Effector memory CD4-positive, alpha-beta T cell (primary cell): ENCODE measurements around the gene DHX58.

Experiments used
- DNase-seq, 3 donors: peaks; one replicate each; pipeline ENCODE4 v3.0.0-alpha.2; 2020
- H3K27ac ChIP-seq: 2 replicates; pipeline ENCODE4 v1.7.0; 2013; ENCODE audit warnings: mild to moderate bottlenecking, low read length, moderate library complexity; ENCODE audit not compliant: insufficient read depth, poor library complexity, severe bottlenecking
- H3K27me3 ChIP-seq: replicated peaks from 2 replicates; pipeline ENCODE4 v1.7.0; 2013; ENCODE audit warnings: mild to moderate bottlenecking, low read length; ENCODE audit not compliant: insufficient read depth, control insufficient read depth, poor library complexity, severe bottlenecking
- H3K36me3 ChIP-seq: 2 replicates; pipeline ENCODE4 v1.7.0; 2013; ENCODE audit warnings: mild to moderate bottlenecking, low read length, moderate library complexity; ENCODE audit not compliant: control insufficient read depth, insufficient read depth
- H3K4me1 ChIP-seq: 2 replicates; pipeline ENCODE4 v1.7.0; 2013; ENCODE audit warnings: low read length, mild to moderate bottlenecking; ENCODE audit not compliant: control insufficient read depth, insufficient read depth, poor library complexity, severe bottlenecking
- H3K4me3 ChIP-seq: 2 replicates; pipeline ENCODE4 v1.7.0; 2013; ENCODE audit warnings: low read length, low read depth, mild to moderate bottlenecking; ENCODE audit not compliant: insufficient read depth, poor library complexity, severe bottlenecking
- H3K9me3 ChIP-seq: 2 replicates; pipeline ENCODE4 v1.7.0; 2013; ENCODE audit warnings: mild to moderate bottlenecking, low read length, moderate library complexity; ENCODE audit not compliant: control insufficient read depth

Gene DHX58

GRCh38 chr17:42110301-42111264 lies 1.9 kb downstream of the DHX58 start:
- H3K27me3 ChIP-seq, result no peaks in the 10 kb centered on the region
- no peak overlapping the region for H3K27ac ChIP-seq
- DNase-seq, result no peak
- peaks cover 30% of the 10 kb centered on the region for H3K4me1 ChIP-seq
- H3K36me3 ChIP-seq, result peaks cover 4% of the 10 kb centered on the region
- H3K9me3 ChIP-seq, result no peaks in the 10 kb centered on the region
- no peak overlapping the region for H3K4me3 ChIP-seq

- H3K9me3 ChIP-seq, result no peaks in the 10 kb centered on the region
- H3K4me1 ChIP-seq, result peaks cover 30% of the 10 kb centered on the region
- H3K27ac ChIP-seq, result no peak overlapping the region
- no peaks in the 10 kb centered on the region for H3K27me3 ChIP-seq
- no peak for DNase-seq
- no peak overlapping the region for H3K4me3 ChIP-seq
- H3K36me3 ChIP-seq, result peaks cover 15% of the 10 kb centered on the region
Measured at GRCh38 chr17:42109086-42109485, 3.4 kb downstream of the DHX58 start.

- Histone ChIP-seq H3K4me1 (peaks cover 23% of the 10 kb centered on the region), H3K9me3 (no peaks in the 10 kb centered on the region), H3K4me3 (no peak overlapping the region), H3K27me3 (no peaks in the 10 kb centered on the region), H3K36me3 (peaks cover 18% of the 10 kb centered on the region), H3K27ac (peak overlapping the region; percentile 12)
- peak; percentile 80 to 89 (median 86) for DNase-seq
Measured at GRCh38 chr17:42107597-42108576, 4.6 kb downstream of the DHX58 start.

GRCh38 chr17:42107124-42107523 lies 5.4 kb downstream of the DHX58 start:
- H3K36me3 ChIP-seq, result peaks cover 18% of the 10 kb centered on the region
- H3K4me1 ChIP-seq, result peaks cover 19% of the 10 kb centered on the region
- no peaks in the 10 kb centered on the region for H3K9me3 ChIP-seq
- H3K27ac ChIP-seq, result no peak overlapping the region
- no peak overlapping the region for H3K4me3 ChIP-seq
- H3K27me3 ChIP-seq, result no peaks in the 10 kb centered on the region
- DNase-seq, result no peak

- Histone ChIP-seq H3K4me1 (peaks cover 9% of the 10 kb centered on the region), H3K27ac (no peak overlapping the region), H3K4me3 (no peak overlapping the region), H3K27me3 (no peaks in the 10 kb centered on the region), H3K9me3 (no peaks in the 10 kb centered on the region), H3K36me3 (peaks cover 18% of the 10 kb centered on the region)
- no peak for DNase-seq
Measured at GRCh38 chr17:42106009-42106408, 6.5 kb downstream of the DHX58 start.

GRCh38 chr17:42104264-42104663 lies 8.2 kb downstream of the DHX58 start:
- H3K4me1 ChIP-seq, result peaks cover 6% of the 10 kb centered on the region
- H3K27ac ChIP-seq, result no peak overlapping the region
- peaks cover 18% of the 10 kb centered on the region for H3K36me3 ChIP-seq
- DNase-seq, result no peak
- no peak overlapping the region for H3K4me3 ChIP-seq
- no peaks in the 10 kb centered on the region for H3K27me3 ChIP-seq
- no peaks in the 10 kb centered on the region for H3K9me3 ChIP-seq

- Histone ChIP-seq H3K36me3 (peaks cover 18% of the 10 kb centered on the region), H3K4me1 (peaks cover 6% of the 10 kb centered on the region), H3K27ac (no peak overlapping the region), H3K27me3 (no peaks in the 10 kb centered on the region), H3K9me3 (no peaks in the 10 kb centered on the region), H3K4me3 (no peak overlapping the region)
- no peak for DNase-seq
Measured at GRCh38 chr17:42103221-42103954, 9.1 kb downstream of the DHX58 start.

GRCh38 chr17:42101513-42102292 lies 10.8 kb downstream of the DHX58 start:
- Histone ChIP-seq H3K4me1 (peaks cover 5% of the 10 kb centered on the region), H3K9me3 (no peaks in the 10 kb centered on the region), H3K27me3 (peaks cover 4% of the 10 kb centered on the region), H3K36me3 (peaks cover 18% of the 10 kb centered on the region), H3K27ac (no peak overlapping the region), H3K4me3 (no peak overlapping the region)
- peak; percentile 31 to 51 (median 37) for DNase-seq
